ENCODE data around the gene PAPPA2. TPM values are rescaled to one million over a fixed set of nuclear protein-coding genes. Genes with fewer than 3 reads are reported as not detected.

Gene PAPPA2
- total and polyA plus RNA-seq, 10 of the 15 experiments (the other 5 are each of a cell fraction or from before 2014, with no cell fraction given), result under 0.01 to 0.06 (median 0.03) TPM; not detected in 7

DNA sequence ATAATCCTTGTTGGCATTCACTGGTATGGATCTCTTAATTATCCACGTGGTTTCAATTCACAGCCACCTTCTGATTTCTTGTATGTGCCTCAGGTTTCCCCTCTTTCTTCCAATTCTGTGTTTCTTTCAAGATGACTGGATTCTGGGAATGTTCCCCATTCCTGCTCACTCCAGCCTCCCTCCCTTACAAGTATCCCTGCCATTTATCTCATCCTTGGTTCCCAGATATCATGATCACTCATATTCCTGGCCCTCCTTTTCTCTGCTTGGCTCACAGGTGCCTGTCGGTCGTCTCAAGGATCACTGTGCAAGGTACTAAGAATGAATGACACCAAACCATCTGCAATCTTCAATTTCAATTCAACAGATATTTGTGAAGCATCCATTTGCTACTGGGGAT, 422.4 kb downstream of the PAPPA2 start (continued):
- TF ChIP-seq ZBTB11 (CRISPR knock-in tag; IDR thresholded peaks at IDR 0.05) (no peak), ZNF217 (IDR thresholded peaks at IDR 0.05) (no peak)

DNA sequence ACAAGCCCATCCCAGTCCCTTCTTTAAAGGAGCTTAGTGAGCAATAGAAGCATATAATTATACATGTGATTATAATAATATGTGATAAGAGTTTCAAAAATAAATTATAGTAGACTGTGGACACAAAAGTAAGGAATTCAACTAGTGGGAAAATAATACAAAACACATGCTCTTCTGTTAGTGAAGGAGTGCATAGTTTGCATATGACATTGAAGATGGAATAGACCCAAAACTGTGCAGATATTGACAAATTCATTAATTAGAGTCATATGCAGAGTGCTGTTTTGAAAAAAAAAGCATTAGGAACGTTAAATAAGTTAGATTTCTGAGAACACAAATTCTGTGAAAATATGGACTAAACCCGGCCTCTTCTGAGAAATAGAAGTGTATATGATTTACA, 422.8 kb downstream of the PAPPA2 start:
- peaks cover 3 to 4% of the 10 kb centered on the region in 2 experiments; a peak in 2 of 4 replicates for H3K27me3 ChIP-seq (replicated peaks in 1 of 2; ENCODE audit: control insufficient read depth in 2 of 2, insufficient read depth in 2 of 2, low read length in 1 of 2)
- H3K79me2 ChIP-seq (ENCODE audit: control insufficient read depth, insufficient read depth, low read length), result no peaks in the 10 kb centered on the region
- RAD21 ChIA-PET (ENCODE audit: unreplicated experiment), result no interaction called here
- H3K4me2 ChIP-seq (ENCODE audit: control insufficient read depth, insufficient read depth), result no peak overlapping the region
- no peaks in the 10 kb centered on the region for H3K9me3 ChIP-seq (replicated peaks; ENCODE audit: control insufficient read depth, insufficient read depth, low read length)
- H4K20me1 ChIP-seq (ENCODE audit: control insufficient read depth, insufficient read depth), result no peaks in the 10 kb centered on the region
- CTCF ChIA-PET, result interaction anchor here (0.5 kb wide), 1 partner anchor 256 kb away, joined by 3 read pairs; no protein-coding TSS in a partner anchor
- H3K36me3 ChIP-seq (ENCODE audit: control insufficient read depth in 2 of 2, insufficient read depth in 2 of 2, low read length in 1 of 2), result no peaks in the 10 kb centered on the region
- POLR2A ChIA-PET, result no interaction called here
- H3K4me1 ChIP-seq (ENCODE audit: control insufficient read depth, insufficient read depth, low read length), result no peaks in the 10 kb centered on the region
- DNase-seq (ENCODE audit: low read depth, low spot score) (no peak), ATAC-seq (no peak), FAIRE-seq (no peak)
- TF ChIP-seq CEBPB (IDR thresholded peaks at IDR 0.05; ENCODE audit: borderline replicate concordance in 1 of 2, low read depth in 2 of 2, low read length in 2 of 2) (no peak), ZSCAN29 (IDR thresholded peaks at IDR 0.05) (no peak), WRNIP1 (IDR thresholded peaks at IDR 0.05; ENCODE audit: borderline replicate concordance, low read depth, low read length) (no peak), FOS (IDR thresholded peaks at IDR 0.05; ENCODE audit: borderline replicate concordance, extremely low read depth, insufficient read length) (no peak), IKZF1 (conservative IDR thresholded peaks at IDR 0.05) (no peak), CREM (IDR thresholded peaks at IDR 0.05; ENCODE audit: low read depth) (no peak)
- TF ChIP-seq, protein P1, sequence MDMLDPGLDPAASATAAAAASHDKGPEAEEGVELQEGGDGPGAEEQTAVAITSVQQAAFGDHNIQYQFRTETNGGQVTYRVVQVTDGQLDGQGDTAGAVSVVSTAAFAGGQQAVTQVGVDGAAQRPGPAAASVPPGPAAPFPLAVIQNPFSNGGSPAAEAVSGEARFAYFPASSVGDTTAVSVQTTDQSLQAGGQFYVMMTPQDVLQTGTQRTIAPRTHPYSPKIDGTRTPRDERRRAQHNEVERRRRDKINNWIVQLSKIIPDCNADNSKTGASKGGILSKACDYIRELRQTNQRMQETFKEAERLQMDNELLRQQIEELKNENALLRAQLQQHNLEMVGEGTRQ (IDR thresholded peaks at IDR 0.05; ENCODE audit: borderline replicate concordance, low read depth, low read length), result no peak
- intact Hi-C loops (cut with micrococcal nuclease; ENCODE audit: unreplicated experiment) (no loop called here), in situ Hi-C loops (cut with MboI) (loop anchor here (10.0 kb wide), 1 partner anchor 511 kb away; no protein-coding TSS in a partner anchor)
- 0% methylated on average over 2 of the region's 2 CpGs for WGBS (ENCODE audit: insufficient coverage, insufficient replicate concordance, low lambda C conversion rate, missing lambda C conversion rate)
- H3K27ac ChIP-seq (ENCODE audit: control insufficient read depth, insufficient read depth), result no peak overlapping the region
- no peak overlapping the region for H2AFZ ChIP-seq (ENCODE audit: control insufficient read depth, low read depth, low read length)
- no TSS peak for BruUV-seq (replicated peaks)
- SMC1A ChIA-PET (ENCODE audit: uncharacterized antibody, unreplicated experiment), result interaction anchor here (1.1 to 1.2 kb wide), 2 partner anchors 10 to 100 kb away, joined by 3 read pairs; no protein-coding TSS in a partner anchor
- no peak overlapping the region for H3K4me3 ChIP-seq
- no peak overlapping the region for H3K9ac ChIP-seq (ENCODE audit: control insufficient read depth, insufficient read depth, low read length)
